ENCODE data around the gene TMEM202. TPM values are rescaled to one million over a fixed set of nuclear protein-coding genes. Genes with fewer than 3 reads are reported as not detected.
"Not testable (repeated sequence)": the region's sequence is repeated elsewhere in the genome, so short reads cannot be mapped to it uniquely, and the experiment has no call there.

TMEM202 gene
- total RNA-seq, result not detected

GRCh38 chr15:72397796-72398588 is at the start of gene TMEM202:
Gene TMEM202, plus strand, starts transcription at chr15:72398305. Its CDS starts 22 bp downstream, at chr15:72398327.
- DNase-seq, result no peak

- no peak for DNase-seq
Measured at GRCh38 chr15:72353266-72353665, 44.8 kb upstream of the TMEM202 start.

GRCh38 chr15:72354496-72354895 is 43.6 kb upstream of the TMEM202 start:
- DNase-seq, result no peak

GRCh38 chr15:72358121-72358520 is 40.0 kb upstream of the TMEM202 start:
- DNase-seq, result no peak

GRCh38 chr15:72358650-72359171 is 39.4 kb upstream of the TMEM202 start:
- no peak for DNase-seq

- no peak for DNase-seq
Measured at GRCh38 chr15:72361176-72361575, 36.9 kb upstream of the TMEM202 start.

GRCh38 chr15:72365844-72366243 is 32.3 kb upstream of the TMEM202 start:
- DNase-seq, result no peak

- no peak for DNase-seq
Measured at GRCh38 chr15:72368325-72368724, 29.8 kb upstream of the TMEM202 start.

- DNase-seq, result no peak
Measured at GRCh38 chr15:72368899-72369298, 29.2 kb upstream of the TMEM202 start.

GRCh38 chr15:72369964-72370363 is 28.1 kb upstream of the TMEM202 start:
- DNase-seq, result no peak

GRCh38 chr15:72372361-72372760 is 25.7 kb upstream of the TMEM202 start:
- no peak for DNase-seq

- no peak for DNase-seq
Measured at GRCh38 chr15:72375501-72375845, 22.6 kb upstream of the TMEM202 start.

- DNase-seq, result peak; percentile 97
Measured at GRCh38 chr15:72375846-72376581, 22.1 kb upstream of the TMEM202 start, which contains the start of gene HEXA. Gene HEXA, minus strand, starts transcription at chr15:72376014. Its CDS starts 42 bp downstream, at chr15:72375972.

- no peak for DNase-seq
Measured at GRCh38 chr15:72377331-72377730, 20.8 kb upstream of the TMEM202 start.

GRCh38 chr15:72379106-72379505 is 19.0 kb upstream of the TMEM202 start:
- DNase-seq, result not testable (repeated sequence)

GRCh38 chr15:72379856-72380430 is 18.2 kb upstream of the TMEM202 start:
- no peak for DNase-seq

GRCh38 chr15:72380743-72381142 is 17.4 kb upstream of the TMEM202 start:
- DNase-seq, result no peak

- no peak for DNase-seq
Measured at GRCh38 chr15:72382146-72382545, 16.0 kb upstream of the TMEM202 start.

GRCh38 chr15:72387741-72388140 is 10.4 kb upstream of the TMEM202 start:
- no peak for DNase-seq

- DNase-seq, result no peak
Measured at GRCh38 chr15:72389231-72389630, 8.9 kb upstream of the TMEM202 start.

GRCh38 chr15:72396331-72396730 is 1.8 kb upstream of the TMEM202 start:
- not testable (repeated sequence) for DNase-seq

- no peak for DNase-seq
Measured at GRCh38 chr15:72398648-72399047, 543 bp downstream of the TMEM202 start.

GRCh38 chr15:72402726-72403125 is 4.6 kb downstream of the TMEM202 start:
- DNase-seq, result no peak
